H1 (cell line): Measurements from ENCODE around the gene GRID2. TPM values are rescaled to one million over a fixed set of nuclear protein-coding genes. Genes with fewer than 3 reads are reported as not detected.

Source experiments
- GABPA ChIP-seq: IDR thresholded peaks from 2 replicates; pipeline ENCODE4 v1.6.1; 2011; ENCODE audit warnings: mild to moderate bottlenecking, low read length, moderate library complexity, borderline replicate concordance; ENCODE audit not compliant: insufficient read depth
- polyA plus RNA-seq, 7 experiments: library from polyadenylated mRNA; depleted of rRNA in 3 of 7; stranded (reverse) in 5 of 7; unstranded in 2 of 7; fragments of >200 nt in 5 of 7; fragments of 200-250 nt in 2 of 7; gene quantifications; 1 replicate in 5 of 7; 2 replicates in 1 of 7; 4 replicates in 1 of 7; pipeline versions ENCODE4 v1.2.1 to v1.2.3, GENCODE V29; 2011 to 2013; ENCODE audit warnings: missing spikeins in 2 of 7, mixed read lengths in 2 of 7
- total RNA-seq: library from RNA; stranded (reverse); fragmentation: NEBNext Ultra II Directional; extraction: Animal tissue kit (Norgen Biotek cat#: 25700); gene quantifications from 2 replicates; pipeline ENCODE4 v1.2.1, GENCODE V29; 2021

The GRID2 gene
- total and polyA plus RNA-seq, 2 of the 8 experiments (the other 6 are each of a cell fraction or from before 2014, with no cell fraction given) = 31.1 to 81.9 TPM

DNA sequence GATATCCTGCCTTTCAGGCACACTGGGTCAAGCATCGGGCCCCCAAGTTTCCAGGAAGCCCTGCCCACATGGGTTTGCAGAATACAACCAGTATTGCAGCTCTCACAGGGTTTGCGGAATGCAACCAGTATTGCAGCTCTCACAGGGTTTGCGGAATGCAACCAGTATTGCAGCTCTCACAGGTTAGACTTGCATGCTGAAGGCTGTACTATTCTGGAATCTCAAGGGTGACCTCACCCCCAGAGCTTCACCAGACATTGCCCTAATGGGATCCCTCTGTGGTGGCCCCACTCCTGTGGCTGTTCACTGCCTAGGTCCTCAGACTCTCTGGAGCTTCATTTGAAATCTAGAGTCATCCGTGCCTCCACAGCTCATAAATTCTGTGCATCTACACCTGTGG lies 884.1 kb downstream of the GRID2 start (continued):
- TF ChIP-seq GABPA = no peak
- TF ChIP-seq, all 59 proteins: peak for 0
